ENCODE measurements around the gene CCDC182.

CCDC182 gene

DNA sequence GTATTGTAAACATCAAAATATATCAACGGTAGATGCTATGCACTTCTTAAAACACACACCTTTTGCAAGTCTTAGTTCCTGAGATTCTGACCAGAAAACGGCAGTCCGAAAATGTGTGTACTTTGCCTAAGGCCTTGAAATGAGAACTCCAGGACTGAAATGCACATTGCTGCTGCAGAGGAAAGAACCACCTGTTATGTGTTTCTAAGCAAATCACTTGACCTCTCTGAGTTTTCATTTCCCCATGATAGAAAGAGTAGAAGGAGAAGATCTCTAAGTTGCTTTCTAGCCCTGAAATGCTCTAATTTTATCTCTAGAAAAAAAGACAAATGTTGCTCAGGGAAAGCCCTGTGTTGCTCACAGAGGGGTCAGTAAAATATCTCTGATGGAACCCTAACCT is 9.9 kb downstream of the CCDC182 start:
- H3K4me1 ChIP-seq (ENCODE audit: control extremely low read depth in 1 of 4, control insufficient read depth in 4 of 4, insufficient read depth in 4 of 4, low read length in 3 of 4), result no peaks in the 10 kb centered on the region
- ChIA-PET CTCF (no interaction called here), POLR2A (no interaction called here)
- H3K9me3 ChIP-seq (ENCODE audit: control extremely low read depth in 1 of 5, control insufficient read depth in 4 of 5, insufficient read depth in 2 of 5, low read depth in 1 of 5, low read length in 4 of 5), result no peaks in the 10 kb centered on the region
- 100% methylated on average over 2 of the region's 3 CpGs for WGBS (ENCODE audit: insufficient coverage)
- no peak overlapping the region for H3K4me3 ChIP-seq (ENCODE audit: control insufficient read depth in 1 of 7, extremely low read depth in 1 of 7, insufficient read depth in 4 of 7, low read depth in 2 of 7, low read length in 6 of 7)
- no peak for DNase-seq
- H3K36me3 ChIP-seq (ENCODE audit: control insufficient read depth in 4 of 4, insufficient read depth in 4 of 4, low read length in 3 of 4), result no peaks in the 10 kb centered on the region
- H3K27ac ChIP-seq (ENCODE audit: insufficient read depth in 1 of 2, low read depth in 1 of 2, low read length in 2 of 2, poor library complexity in 1 of 2, severe bottlenecking in 2 of 2), result no peak overlapping the region
- H3K27me3 ChIP-seq (replicated peaks in 2 of 5; ENCODE audit: control insufficient read depth in 4 of 5, insufficient read depth in 5 of 5, low read length in 4 of 5), result peaks cover 0 to 1% (median 0%) of the 10 kb centered on the region in 5 experiments

DNA sequence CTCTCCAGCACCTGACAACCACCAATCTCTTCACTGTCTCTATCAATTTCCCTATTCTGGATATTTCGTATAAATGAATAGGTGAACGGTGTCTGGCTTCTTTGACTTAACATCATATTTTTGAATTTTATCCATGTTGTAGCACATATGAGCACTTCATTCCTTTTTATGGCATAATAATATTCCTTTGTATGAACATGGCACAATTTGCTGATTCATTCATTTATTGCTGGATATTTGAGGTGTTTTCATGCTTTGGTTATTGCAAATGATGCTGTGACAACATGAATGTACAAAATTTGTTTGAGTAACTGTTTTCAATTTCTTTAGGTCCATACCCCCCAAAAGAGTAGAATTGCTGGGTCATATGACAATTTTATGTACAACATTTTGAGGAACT is 12.0 kb downstream of the CCDC182 start:
- WGBS (ENCODE audit: insufficient coverage), result no CpG with 5 or more reads among the region's 2 CpGs
- POLR2A ChIA-PET, result no interaction called here

DNA sequence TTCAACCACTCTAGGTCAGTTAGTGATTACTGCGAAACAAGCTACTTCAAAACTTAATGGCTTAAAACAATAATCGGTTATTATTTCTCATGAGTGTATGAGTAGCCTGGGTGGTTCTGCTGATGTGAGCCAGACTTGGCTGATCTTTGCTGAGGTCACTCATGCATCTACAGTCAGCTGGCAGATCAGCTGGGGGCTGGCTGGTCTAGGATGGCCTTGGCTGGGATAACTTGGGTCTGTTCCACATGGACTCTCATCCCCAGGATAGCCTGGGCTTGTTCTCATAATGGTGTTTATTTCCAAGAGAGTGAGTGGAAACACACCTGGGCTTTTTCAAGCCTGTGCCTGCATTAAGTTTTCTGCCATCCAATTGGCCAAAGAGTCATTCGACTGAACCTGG is 13.0 kb downstream of the CCDC182 start:
- Histone ChIP-seq H3K4me1 (ENCODE audit: control extremely low read depth in 1 of 4, control insufficient read depth in 4 of 4, insufficient read depth in 4 of 4, low read length in 3 of 4) (no peaks in the 10 kb centered on the region), H3K36me3 (ENCODE audit: control insufficient read depth in 4 of 4, insufficient read depth in 4 of 4, low read length in 3 of 4) (no peaks in the 10 kb centered on the region), H3K27ac (ENCODE audit: insufficient read depth in 1 of 2, low read depth in 1 of 2, low read length in 2 of 2, poor library complexity in 1 of 2, severe bottlenecking in 2 of 2) (no peak overlapping the region), H3K27me3 (replicated peaks in 2 of 5; ENCODE audit: control insufficient read depth in 4 of 5, insufficient read depth in 5 of 5, low read length in 4 of 5) (peaks cover 0 to 3% (median 0%) of the 10 kb centered on the region in 5 experiments), H3K4me3 (ENCODE audit: control insufficient read depth in 1 of 7, extremely low read depth in 1 of 7, insufficient read depth in 4 of 7, low read depth in 2 of 7, low read length in 6 of 7) (no peak overlapping the region), H3K9me3 (ENCODE audit: control extremely low read depth in 1 of 5, control insufficient read depth in 4 of 5, insufficient read depth in 2 of 5, low read depth in 1 of 5, low read length in 4 of 5) (no peaks in the 10 kb centered on the region)
- ChIA-PET CTCF (interaction anchor here (0.9 to 1.8 kb wide), 3 partner anchors 8 to 16 kb away, joined by 3 to 5 read pairs (median 4); no protein-coding TSS in a partner anchor), POLR2A (no interaction called here)
- DNase-seq, result no peak
- WGBS (ENCODE audit: insufficient coverage), result 100% methylated on average over 2 of the region's 3 CpGs

More for the DNA sequence above, 12.0 kb downstream of the CCDC182 start:
- peaks cover 0 to 1% (median 0%) of the 10 kb centered on the region in 5 experiments for H3K27me3 ChIP-seq (replicated peaks in 2 of 5; ENCODE audit: control insufficient read depth in 4 of 5, insufficient read depth in 5 of 5, low read length in 4 of 5)
- no peaks in the 10 kb centered on the region for H3K36me3 ChIP-seq (ENCODE audit: control insufficient read depth in 4 of 4, insufficient read depth in 4 of 4, low read length in 3 of 4)
- no peaks in the 10 kb centered on the region for H3K4me1 ChIP-seq (ENCODE audit: control extremely low read depth in 1 of 4, control insufficient read depth in 4 of 4, insufficient read depth in 4 of 4, low read length in 3 of 4)
- DNase-seq, result no peak
- H3K27ac ChIP-seq (ENCODE audit: insufficient read depth in 1 of 2, low read depth in 1 of 2, low read length in 2 of 2, poor library complexity in 1 of 2, severe bottlenecking in 2 of 2), result no peak overlapping the region
- no peaks in the 10 kb centered on the region for H3K9me3 ChIP-seq (ENCODE audit: control extremely low read depth in 1 of 5, control insufficient read depth in 4 of 5, insufficient read depth in 2 of 5, low read depth in 1 of 5, low read length in 4 of 5)
- no peak overlapping the region for H3K4me3 ChIP-seq (ENCODE audit: control insufficient read depth in 1 of 7, extremely low read depth in 1 of 7, insufficient read depth in 4 of 7, low read depth in 2 of 7, low read length in 6 of 7)
- CTCF ChIA-PET, result no interaction called here

DNA sequence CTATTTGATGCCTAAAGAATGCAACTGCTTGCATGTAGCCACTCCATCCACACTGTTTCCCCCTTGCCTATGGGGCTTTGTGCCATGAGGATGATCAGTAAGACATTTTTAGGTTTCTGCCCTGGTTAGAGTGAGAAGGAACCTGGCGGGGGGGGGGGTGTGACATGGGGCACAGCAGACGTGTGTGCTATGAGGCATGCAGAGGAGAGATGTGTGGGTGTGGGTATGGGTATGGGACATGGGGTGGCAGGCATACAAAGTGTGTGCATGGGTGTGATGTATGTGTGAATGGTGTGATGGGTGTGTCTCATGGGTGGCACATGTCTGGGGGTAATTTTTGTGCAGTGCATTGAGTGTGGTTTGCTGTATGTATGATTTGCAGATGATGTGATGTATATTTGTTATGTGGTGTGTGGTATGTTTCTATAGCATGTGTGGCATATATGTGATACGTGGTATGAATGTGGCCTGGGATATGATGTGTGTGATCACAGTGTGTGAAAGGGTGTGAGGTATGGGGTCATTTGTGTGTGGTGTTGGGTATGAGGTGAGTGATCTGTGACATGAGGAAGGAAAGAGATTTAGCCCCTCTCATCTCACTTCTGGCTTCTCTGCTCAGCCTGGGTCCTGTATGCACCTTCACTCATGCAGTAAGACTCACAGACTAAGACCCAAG is 14.9 kb downstream of the CCDC182 start:
- Histone ChIP-seq H3K27ac (ENCODE audit: insufficient read depth in 1 of 2, low read depth in 1 of 2, low read length in 2 of 2, poor library complexity in 1 of 2, severe bottlenecking in 2 of 2) (no peak overlapping the region), H3K9me3 (ENCODE audit: control extremely low read depth in 1 of 5, control insufficient read depth in 4 of 5, insufficient read depth in 2 of 5, low read depth in 1 of 5, low read length in 4 of 5) (no peaks in the 10 kb centered on the region), H3K36me3 (ENCODE audit: control insufficient read depth in 4 of 4, insufficient read depth in 4 of 4, low read length in 3 of 4) (no peaks in the 10 kb centered on the region), H3K4me3 (ENCODE audit: control insufficient read depth in 1 of 7, extremely low read depth in 1 of 7, insufficient read depth in 4 of 7, low read depth in 2 of 7, low read length in 6 of 7) (no peak overlapping the region), H3K4me1 (ENCODE audit: control extremely low read depth in 1 of 4, control insufficient read depth in 4 of 4, insufficient read depth in 4 of 4, low read length in 3 of 4) (no peaks in the 10 kb centered on the region), H3K27me3 (replicated peaks in 2 of 5; ENCODE audit: control insufficient read depth in 4 of 5, insufficient read depth in 5 of 5, low read length in 4 of 5) (peaks cover 0 to 3% (median 0%) of the 10 kb centered on the region in 5 experiments)
- WGBS (ENCODE audit: insufficient coverage), result 98% methylated on average over 3 of the region's 3 CpGs
- ChIA-PET POLR2A (no interaction called here), CTCF (interaction anchor here (1.8 kb wide), 1 partner anchor 57 kb away, joined by 4 read pairs; no protein-coding TSS in a partner anchor)
- no peak for DNase-seq

DNA sequence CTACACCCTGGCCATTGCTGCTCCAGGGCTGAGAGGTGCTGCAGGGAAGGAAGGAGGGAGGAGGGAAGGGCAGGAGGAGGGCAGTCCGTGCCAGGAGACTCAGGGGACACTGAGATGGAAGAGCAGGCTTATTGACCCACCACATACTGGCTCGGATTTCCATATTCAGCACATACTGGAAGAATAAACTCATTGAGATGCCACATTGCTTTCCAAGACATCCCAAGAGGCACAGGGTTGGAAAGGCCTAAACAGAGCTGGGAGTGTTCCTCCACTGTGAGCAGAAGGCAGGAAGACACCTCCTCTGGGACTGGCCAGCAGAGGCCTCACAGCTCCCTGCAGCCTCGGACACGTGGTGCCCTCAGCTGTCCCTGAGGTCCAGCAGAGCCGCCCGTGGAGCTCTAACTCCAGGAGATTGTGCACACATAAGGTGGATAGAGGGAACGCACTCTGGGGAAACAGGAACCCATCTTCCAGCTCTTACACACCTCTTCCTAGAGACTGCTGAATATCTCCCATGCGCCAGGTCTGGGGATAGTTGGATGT is 17.4 kb downstream of the CCDC182 start:
- POLR2A ChIA-PET, result no interaction called here
- no peak overlapping the region for H3K4me3 ChIP-seq (ENCODE audit: control insufficient read depth in 1 of 7, extremely low read depth in 1 of 7, insufficient read depth in 4 of 7, low read depth in 2 of 7, low read length in 6 of 7)
- CTCF ChIA-PET, result interaction anchor here (0.9 kb wide), 1 partner anchor 13 kb away, joined by 4 read pairs; no protein-coding TSS in a partner anchor
- WGBS (ENCODE audit: insufficient coverage), result 97% methylated on average over 6 of the region's 8 CpGs
- H3K9me3 ChIP-seq (ENCODE audit: control extremely low read depth in 1 of 5, control insufficient read depth in 4 of 5, insufficient read depth in 2 of 5, low read depth in 1 of 5, low read length in 4 of 5), result no peaks in the 10 kb centered on the region
- H3K27me3 ChIP-seq (replicated peaks in 2 of 5; ENCODE audit: control insufficient read depth in 4 of 5, insufficient read depth in 5 of 5, low read length in 4 of 5), result peaks cover 0 to 3% (median 0%) of the 10 kb centered on the region in 5 experiments
- peaks cover 0 to 14% (median 1%) of the 10 kb centered on the region in 4 experiments for H3K4me1 ChIP-seq (ENCODE audit: control extremely low read depth in 1 of 4, control insufficient read depth in 4 of 4, insufficient read depth in 4 of 4, low read length in 3 of 4)
- no peak for DNase-seq
- no peaks in the 10 kb centered on the region for H3K36me3 ChIP-seq (ENCODE audit: control insufficient read depth in 4 of 4, insufficient read depth in 4 of 4, low read length in 3 of 4)
- no peak overlapping the region for H3K27ac ChIP-seq (ENCODE audit: insufficient read depth in 1 of 2, low read depth in 1 of 2, low read length in 2 of 2, poor library complexity in 1 of 2, severe bottlenecking in 2 of 2)

DNA sequence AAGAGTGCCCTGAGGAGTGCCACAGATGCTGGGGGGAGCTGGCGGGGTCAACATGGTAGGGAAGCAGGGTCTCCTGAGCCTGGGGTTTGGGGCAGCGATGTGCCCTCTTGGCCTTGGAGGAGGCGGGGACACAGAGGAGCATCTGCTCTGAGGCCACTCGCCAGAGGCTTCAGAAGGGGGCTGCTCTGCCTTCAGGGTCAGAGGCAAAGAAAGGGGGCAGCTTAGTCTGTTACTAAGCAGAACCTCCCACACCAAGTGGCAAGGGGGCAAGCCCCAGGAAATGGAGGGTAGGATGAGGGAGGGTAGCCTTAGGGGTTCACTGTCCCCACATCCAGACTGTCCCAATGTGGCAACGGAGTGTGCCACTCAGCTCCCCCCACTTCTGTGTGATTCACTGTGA is 18.3 kb downstream of the CCDC182 start:
- no peaks in the 10 kb centered on the region for H3K9me3 ChIP-seq (ENCODE audit: control extremely low read depth in 1 of 5, control insufficient read depth in 4 of 5, insufficient read depth in 2 of 5, low read depth in 1 of 5, low read length in 4 of 5)
- CTCF ChIA-PET, result interaction anchor here (0.7 kb wide), 1 partner anchor 20 kb away, joined by 3 read pairs; no protein-coding TSS in a partner anchor
- no peak overlapping the region for H3K27ac ChIP-seq (ENCODE audit: insufficient read depth in 1 of 2, low read depth in 1 of 2, low read length in 2 of 2, poor library complexity in 1 of 2, severe bottlenecking in 2 of 2)
- DNase-seq, result no peak
- H3K4me3 ChIP-seq (ENCODE audit: control insufficient read depth in 1 of 7, extremely low read depth in 1 of 7, insufficient read depth in 4 of 7, low read depth in 2 of 7, low read length in 6 of 7), result no peak overlapping the region
- peaks cover 0 to 14% (median 1%) of the 10 kb centered on the region in 4 experiments for H3K4me1 ChIP-seq (ENCODE audit: control extremely low read depth in 1 of 4, control insufficient read depth in 4 of 4, insufficient read depth in 4 of 4, low read length in 3 of 4)
- WGBS (ENCODE audit: insufficient coverage), result 98% methylated on average over 5 of the region's 5 CpGs
- no peaks in the 10 kb centered on the region for H3K36me3 ChIP-seq (ENCODE audit: control insufficient read depth in 4 of 4, insufficient read depth in 4 of 4, low read length in 3 of 4)
- POLR2A ChIA-PET, result no interaction called here
- H3K27me3 ChIP-seq (replicated peaks in 2 of 5; ENCODE audit: control insufficient read depth in 4 of 5, insufficient read depth in 5 of 5, low read length in 4 of 5), result peaks cover 0 to 3% (median 0%) of the 10 kb centered on the region in 5 experiments

DNA sequence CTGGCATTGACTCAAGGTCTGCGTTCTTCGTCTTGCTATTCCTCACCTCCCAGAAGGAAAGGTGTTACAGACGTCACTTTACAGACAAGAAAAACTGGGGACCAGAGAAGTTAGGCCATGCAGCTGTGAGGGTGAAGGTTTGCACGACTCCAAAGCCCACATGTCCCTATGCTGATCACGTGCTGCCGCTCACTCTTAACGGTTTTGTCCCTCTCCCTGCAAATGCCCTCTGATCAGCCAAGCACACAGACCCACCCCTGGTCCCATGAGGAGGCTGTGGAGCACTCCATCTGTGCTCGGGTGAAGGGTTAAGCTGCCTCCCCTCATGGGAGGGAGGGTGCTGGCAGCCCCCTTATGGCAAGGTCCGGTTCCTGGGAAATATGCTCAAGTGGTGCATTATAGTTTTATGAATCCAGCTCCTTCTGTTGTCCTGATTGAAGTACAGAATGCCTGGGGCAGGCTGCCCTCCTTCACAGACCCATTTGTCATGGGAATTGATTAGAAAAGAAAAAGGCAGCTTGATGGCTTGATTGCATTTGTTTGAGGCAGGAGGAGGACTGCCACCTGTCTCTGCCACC is 18.8 kb downstream of the CCDC182 start:
- Histone ChIP-seq H3K4me3 (ENCODE audit: control insufficient read depth in 1 of 7, extremely low read depth in 1 of 7, insufficient read depth in 4 of 7, low read depth in 2 of 7, low read length in 6 of 7) (no peak overlapping the region), H3K9me3 (ENCODE audit: control extremely low read depth in 1 of 5, control insufficient read depth in 4 of 5, insufficient read depth in 2 of 5, low read depth in 1 of 5, low read length in 4 of 5) (no peaks in the 10 kb centered on the region), H3K27ac (ENCODE audit: insufficient read depth in 1 of 2, low read depth in 1 of 2, low read length in 2 of 2, poor library complexity in 1 of 2, severe bottlenecking in 2 of 2) (no peak overlapping the region), H3K36me3 (ENCODE audit: control insufficient read depth in 4 of 4, insufficient read depth in 4 of 4, low read length in 3 of 4) (no peaks in the 10 kb centered on the region), H3K27me3 (replicated peaks in 2 of 5; ENCODE audit: control insufficient read depth in 4 of 5, insufficient read depth in 5 of 5, low read length in 4 of 5) (peaks cover 0 to 3% (median 0%) of the 10 kb centered on the region in 5 experiments), H3K4me1 (ENCODE audit: control extremely low read depth in 1 of 4, control insufficient read depth in 4 of 4, insufficient read depth in 4 of 4, low read length in 3 of 4) (peaks cover 0 to 14% (median 1%) of the 10 kb centered on the region in 4 experiments)
- WGBS (ENCODE audit: insufficient coverage), result 88% methylated on average over 7 of the region's 9 CpGs
- no peak for DNase-seq
- ChIA-PET POLR2A (no interaction called here), CTCF (interaction anchor here (0.7 kb wide), 1 partner anchor 20 kb away, joined by 3 read pairs; no protein-coding TSS in a partner anchor)

Data from common myeloid progenitor, CD34-positive (primary cell).